Fibroblast of lung (primary cell): ENCODE data around the gene LOXL3. TPM values are rescaled to one million over a fixed set of nuclear protein-coding genes. Genes with fewer than 3 reads are reported as not detected.
A peak's percentile ranks its signal among the peaks of the same experiment; 100 is the strongest.

ENCODE experiments used
- DNase-seq, 2 donors: peaks; one replicate each; pipeline versions ENCODE4 v3.0.0 to v3.0.0-alpha.2; 2010; ENCODE audit warnings: low read depth in 2 of 2
- H2AFZ ChIP-seq: 2 replicates; pipeline ENCODE4 v1.5.1; 2012; ENCODE audit warnings: low read length, control low read depth, inconsistent platforms
- H3K27ac ChIP-seq: 2 replicates; pipeline ENCODE4 v1.5.1; 2011; ENCODE audit warnings: low read length, control low read depth; ENCODE audit not compliant: insufficient read depth
- H3K27me3 ChIP-seq: 2 replicates; pipeline ENCODE4 v1.5.1; 2011; ENCODE audit warnings: mild to moderate bottlenecking, low read length; ENCODE audit not compliant: control insufficient read depth, insufficient read depth
- H3K36me3 ChIP-seq: 2 replicates; pipeline ENCODE4 v1.5.1; 2011; ENCODE audit warnings: low read length; ENCODE audit not compliant: control insufficient read depth, insufficient read depth
- H3K4me1 ChIP-seq: 2 replicates; pipeline ENCODE4 v1.5.1; 2011; ENCODE audit warnings: low read length; ENCODE audit not compliant: control insufficient read depth, insufficient read depth; ENCODE audit errors: extremely low read depth
- H3K4me2 ChIP-seq: 2 replicates; pipeline ENCODE4 v1.5.1; 2011; ENCODE audit warnings: low read length, control low read depth; ENCODE audit not compliant: insufficient read depth; ENCODE audit errors: extremely low read depth
- H3K4me3 ChIP-seq, 4 experiments: fragments of 200-600 bp in 1 of 4; sonication (generic) in 1 of 4; replicated peaks in 1 of 4; 2 replicates each; pipeline ENCODE4 v1.5.1; 2011 to 2016; ENCODE audit warnings: low read length in 4 of 4, low read depth in 3 of 4, mild to moderate bottlenecking in 3 of 4, control low read depth in 2 of 4, inconsistent platforms in 1 of 4, mixed read lengths in 1 of 4; ENCODE audit not compliant: insufficient read depth in 1 of 4; ENCODE audit errors: control extremely low read depth in 1 of 4
- H3K79me2 ChIP-seq: 2 replicates; pipeline ENCODE4 v1.5.1; 2012; ENCODE audit warnings: mild to moderate bottlenecking, low read length, inconsistent platforms; ENCODE audit not compliant: control insufficient read depth, insufficient read depth
- H3K9ac ChIP-seq: 2 replicates; pipeline ENCODE4 v1.5.1; 2011; ENCODE audit warnings: mild to moderate bottlenecking, low read length, control low read depth; ENCODE audit not compliant: insufficient read depth
- H3K9me3 ChIP-seq: 2 replicates; pipeline ENCODE4 v1.5.1; 2012; ENCODE audit warnings: low read depth, low read length; ENCODE audit not compliant: control insufficient read depth, insufficient read depth
- H4K20me1 ChIP-seq: 2 replicates; pipeline ENCODE4 v1.5.1; 2011; ENCODE audit warnings: low read length; ENCODE audit not compliant: control insufficient read depth, insufficient read depth; ENCODE audit errors: extremely low read depth
- EZH2 ChIP-seq: IDR thresholded peaks from 2 replicates; pipeline ENCODE4 v1.5.1; 2012; ENCODE audit warnings: low read length, control low read depth, mild to moderate bottlenecking; ENCODE audit errors: missing control alignments
- polyA plus RNA-seq, 2 donors: library from polyadenylated mRNA; depleted of rRNA in 1 of 2; stranded (reverse) in 1 of 2; unstranded in 1 of 2; fragments of >200 nt; gene quantifications; 2 replicates each; pipeline ENCODE4 v1.2.1, GENCODE V29; 2011 to 2012; ENCODE audit warnings: missing spikeins in 1 of 2
- total RNA-seq: library from RNA; depleted of rRNA; stranded (reverse); fragments of >200 nt; gene quantifications from 2 replicates; pipeline ENCODE4 v1.2.1, GENCODE V29; 2014
- TF ChIP-seq, protein P1 (sequence below), 2 donors: IDR thresholded peaks in 1 of 2; conservative IDR thresholded peaks in 1 of 2; 1 replicate in 1 of 2; 2 replicates in 1 of 2; pipeline ENCODE4 v1.5.1; 2011 to 2012; ENCODE audit warnings: low read length in 2 of 2, control low read depth in 1 of 2, inconsistent platforms in 1 of 2, low read depth in 1 of 2, mild to moderate bottlenecking in 1 of 2

LOXL3 gene
- total and polyA plus RNA-seq, 2 donors (not counting 1 experiment from before 2014, with no cell fraction given), result 20.6 to 26.4 TPM

DNA sequence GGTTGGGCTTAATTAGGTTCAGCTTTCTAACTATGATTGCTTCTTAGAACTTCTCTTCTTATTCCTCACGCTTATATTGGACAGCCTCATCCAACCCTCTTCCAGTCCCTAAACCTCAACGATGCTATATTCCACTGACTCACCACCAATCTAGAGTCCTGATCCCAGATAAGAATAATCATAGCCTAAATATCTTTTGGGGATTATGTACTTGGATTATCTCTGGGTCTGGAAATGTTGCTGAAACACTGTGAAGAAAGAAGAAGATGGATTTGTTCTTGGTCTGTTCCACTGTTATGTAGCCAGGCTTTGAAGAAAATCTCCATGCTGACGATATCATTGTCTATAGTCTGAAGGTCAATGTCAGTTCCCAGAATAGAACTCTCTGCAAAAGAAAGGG, 27.7 kb upstream of the LOXL3 start:
- Histone ChIP-seq H3K4me1 (peaks cover 9% of the 10 kb centered on the region), H3K9me3 (no peaks in the 10 kb centered on the region), H3K4me2 (no peak overlapping the region), H3K27ac (no peak overlapping the region), H3K9ac (no peak overlapping the region), H3K79me2 (no peaks in the 10 kb centered on the region), H2AFZ (no peak overlapping the region), H4K20me1 (no peaks in the 10 kb centered on the region), H3K4me3 (no peak overlapping the region), H3K27me3 (no peaks in the 10 kb centered on the region), H3K36me3 (no peaks in the 10 kb centered on the region)
- DNase-seq, result no peak
- no peak for TF ChIP-seq EZH2
- TF ChIP-seq, protein P1, sequence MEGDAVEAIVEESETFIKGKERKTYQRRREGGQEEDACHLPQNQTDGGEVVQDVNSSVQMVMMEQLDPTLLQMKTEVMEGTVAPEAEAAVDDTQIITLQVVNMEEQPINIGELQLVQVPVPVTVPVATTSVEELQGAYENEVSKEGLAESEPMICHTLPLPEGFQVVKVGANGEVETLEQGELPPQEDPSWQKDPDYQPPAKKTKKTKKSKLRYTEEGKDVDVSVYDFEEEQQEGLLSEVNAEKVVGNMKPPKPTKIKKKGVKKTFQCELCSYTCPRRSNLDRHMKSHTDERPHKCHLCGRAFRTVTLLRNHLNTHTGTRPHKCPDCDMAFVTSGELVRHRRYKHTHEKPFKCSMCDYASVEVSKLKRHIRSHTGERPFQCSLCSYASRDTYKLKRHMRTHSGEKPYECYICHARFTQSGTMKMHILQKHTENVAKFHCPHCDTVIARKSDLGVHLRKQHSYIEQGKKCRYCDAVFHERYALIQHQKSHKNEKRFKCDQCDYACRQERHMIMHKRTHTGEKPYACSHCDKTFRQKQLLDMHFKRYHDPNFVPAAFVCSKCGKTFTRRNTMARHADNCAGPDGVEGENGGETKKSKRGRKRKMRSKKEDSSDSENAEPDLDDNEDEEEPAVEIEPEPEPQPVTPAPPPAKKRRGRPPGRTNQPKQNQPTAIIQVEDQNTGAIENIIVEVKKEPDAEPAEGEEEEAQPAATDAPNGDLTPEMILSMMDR (conservative IDR thresholded peaks at IDR 0.05 in 1 of 2, IDR thresholded peaks at IDR 0.05 in 1 of 2; ENCODE audit: low read depth in 1 of 2, low read length in 2 of 2), result no peak

DNA sequence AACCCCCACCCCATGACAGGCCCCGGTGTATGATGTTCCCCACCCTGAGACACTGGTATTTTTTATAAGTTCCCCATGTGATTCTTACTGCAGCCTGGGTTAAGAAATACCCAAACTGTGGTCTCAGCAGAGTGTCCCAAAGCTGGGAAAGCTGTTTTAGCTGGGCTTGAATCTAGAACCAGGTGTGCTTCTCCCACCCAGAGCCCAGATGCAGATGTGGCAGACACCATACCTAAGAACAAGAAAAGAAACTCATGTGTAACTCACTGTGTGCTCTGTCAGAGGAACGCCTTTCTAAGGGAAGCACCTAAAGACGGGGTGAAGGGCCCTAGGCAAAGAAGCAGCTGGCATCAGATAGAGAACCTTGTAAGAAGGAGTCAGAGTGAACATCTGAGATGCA, 24.7 kb upstream of the LOXL3 start:
- Histone ChIP-seq H3K27me3 (no peaks in the 10 kb centered on the region), H3K79me2 (no peaks in the 10 kb centered on the region), H3K9ac (no peak overlapping the region), H3K4me1 (peaks cover 12% of the 10 kb centered on the region), H3K27ac (no peak overlapping the region), H3K4me3 (no peak overlapping the region), H2AFZ (no peak overlapping the region), H4K20me1 (no peaks in the 10 kb centered on the region), H3K4me2 (no peak overlapping the region), H3K36me3 (no peaks in the 10 kb centered on the region), H3K9me3 (no peaks in the 10 kb centered on the region)
- DNase-seq, result no peak
- TF ChIP-seq EZH2, result no peak
- TF ChIP-seq, protein P1 (conservative IDR thresholded peaks at IDR 0.05 in 1 of 2, IDR thresholded peaks at IDR 0.05 in 1 of 2; ENCODE audit: low read depth in 1 of 2, low read length in 2 of 2), result no peak

GRCh38 chr2:74577448-74577847, 23.7 kb upstream of the LOXL3 start:
- no peak for DNase-seq

More at GRCh38 chr2:74577448-74577847, 23.7 kb upstream of the LOXL3 start:
- Histone ChIP-seq H4K20me1 (no peaks in the 10 kb centered on the region), H3K4me2 (no peak overlapping the region), H2AFZ (peak overlapping the region; percentile 51), H3K27ac (no peak overlapping the region), H3K9me3 (no peaks in the 10 kb centered on the region), H3K4me1 (peaks cover 10% of the 10 kb centered on the region), H3K4me3 (no peak overlapping the region), H3K79me2 (no peaks in the 10 kb centered on the region), H3K27me3 (no peaks in the 10 kb centered on the region), H3K36me3 (no peaks in the 10 kb centered on the region), H3K9ac (no peak overlapping the region)
- TF ChIP-seq, protein P1 (conservative IDR thresholded peaks at IDR 0.05 in 1 of 2, IDR thresholded peaks at IDR 0.05 in 1 of 2; ENCODE audit: low read depth in 1 of 2, low read length in 2 of 2), result no peak
